Lung (tissue), 12 donors: Measurements from ENCODE around the gene KLK11. TPM values are rescaled to one million over a fixed set of nuclear protein-coding genes. Genes with fewer than 3 reads are reported as not detected.

ENCODE experiments used
- ATAC-seq: fragments of 200-7000 bp; cut with Tn5 transposase; one replicate; pipeline ENCODE4 v1.9.1; 2020; ENCODE audit warnings: moderate number of reproducible peaks; ENCODE audit not compliant: insufficient read depth, low FRiP score
- DNase-seq, 3 donors: peaks; one replicate each; pipeline ENCODE4 v3.0.0-alpha.2; 2013 to 2017
- H3K27ac ChIP-seq, 2 donors: one replicate each; pipeline ENCODE4 v1.5.1; 2013; ENCODE audit warnings: mild to moderate bottlenecking in 2 of 2, moderate library complexity in 2 of 2, control low read depth in 1 of 2, inconsistent platforms in 1 of 2, low read depth in 1 of 2, low read length in 1 of 2
- H3K27me3 ChIP-seq, 3 donors: one replicate each; pipeline ENCODE4 v1.5.1; 2013; ENCODE audit warnings: low read length in 2 of 3; ENCODE audit not compliant: control insufficient read depth in 3 of 3, insufficient read depth in 3 of 3
- H3K36me3 ChIP-seq, 4 donors: one replicate each; pipeline ENCODE4 v1.5.1; 2013; ENCODE audit warnings: low read length in 4 of 4, mild to moderate bottlenecking in 1 of 4, moderate library complexity in 1 of 4; ENCODE audit not compliant: control insufficient read depth in 4 of 4, insufficient read depth in 4 of 4
- H3K4me1 ChIP-seq, 5 donors: one replicate each; pipeline ENCODE4 v1.5.1; 2013; ENCODE audit warnings: low read length in 5 of 5, mild to moderate bottlenecking in 2 of 5, moderate library complexity in 1 of 5; ENCODE audit not compliant: control insufficient read depth in 5 of 5, insufficient read depth in 5 of 5
- H3K4me3 ChIP-seq: one replicate; pipeline ENCODE4 v1.5.1; 2013; ENCODE audit warnings: mild to moderate bottlenecking, control low read depth, moderate library complexity
- H3K9ac ChIP-seq, 2 donors: one replicate each; pipeline ENCODE4 v1.5.1; 2013; ENCODE audit warnings: low read length in 2 of 2, control low read depth in 1 of 2; ENCODE audit not compliant: insufficient read depth in 1 of 2
- H3K9me3 ChIP-seq, 4 donors: one replicate each; pipeline ENCODE4 v1.5.1; 2013; ENCODE audit warnings: low read length in 3 of 4, mild to moderate bottlenecking in 1 of 4, moderate library complexity in 1 of 4; ENCODE audit not compliant: control insufficient read depth in 4 of 4, insufficient read depth in 3 of 4
- WGBS, 2 donors: extraction: QIAGEN DNeasy Blood & Tissue Kit; methylation state at CpG; one replicate each; pipeline ENCODE4 v1.1.7; 2013; 5-methylcytosine and 5-hydroxymethylcytosine counted together
- polyA plus RNA-seq, 2 donors: library from polyadenylated mRNA; stranded (reverse); fragments of 200-250 nt; gene quantifications; one replicate each; pipeline ENCODE4 v1.2.1, GENCODE V29; 2013
- total RNA-seq, 2 donors: library from RNA; depleted of rRNA in 1 of 2; stranded (reverse); fragments of >200 nt in 1 of 2; gene quantifications; one replicate each; pipeline ENCODE4 v1.2.1, GENCODE V29; 2014 to 2021
- TF ChIP-seq, protein P1 (sequence below): IDR thresholded peaks from 2 replicates; pipeline ENCODE4 v1.5.1; 2012; ENCODE audit warnings: mild to moderate bottlenecking; ENCODE audit errors: control extremely low read depth, extremely low read depth
- donor health status: control.
- donor health status: control.
- donor health status: Bipolar disorder and iron deficiency.
- donor health status: healthy.
- donor health status: DM: yes; HTN: yes; CAD: no.

The KLK11 gene
- total and polyA plus RNA-seq, 4 donors: 14.1 to 38.6 (median 19.5) TPM

DNA sequence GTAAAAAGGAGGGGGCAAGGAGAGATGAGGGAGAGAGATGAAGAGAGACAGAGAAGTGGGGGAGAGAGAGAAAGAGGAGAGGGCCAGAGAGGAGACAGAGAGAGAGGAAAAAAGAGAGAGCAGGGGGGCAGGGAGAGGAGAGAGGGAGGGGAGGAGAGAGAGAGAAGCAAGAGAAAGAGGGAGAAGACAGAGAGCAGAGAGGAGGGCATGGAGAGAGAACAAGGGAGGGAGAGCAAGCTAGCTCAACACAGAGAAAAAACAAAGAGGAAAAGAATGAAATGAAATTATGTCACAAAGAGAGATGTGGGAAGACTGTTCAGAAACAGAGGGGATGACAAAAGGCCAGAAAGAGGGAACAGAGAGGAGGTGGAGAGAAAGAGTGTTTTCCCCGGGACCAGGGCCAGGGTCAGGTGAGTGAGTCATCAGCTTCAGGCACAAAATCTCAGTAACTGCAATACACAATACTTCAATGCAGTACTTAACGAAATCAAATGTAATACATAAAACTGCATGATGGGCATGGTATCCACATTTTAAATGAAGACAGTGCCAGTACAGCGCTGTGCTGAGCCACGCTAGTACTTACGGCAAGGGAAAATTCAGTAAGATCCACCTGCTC lies 47.5 kb downstream of the KLK11 start:
- Histone ChIP-seq H3K4me1 (peaks cover 0 to 3% (median 0%) of the 10 kb centered on the region in 5 donors), H3K9me3 (peaks cover 0 to 1% (median 0%) of the 10 kb centered on the region in 4 donors), H3K27me3 (peaks cover 0 to 5% (median 2%) of the 10 kb centered on the region in 3 donors), H3K36me3 (no peaks in the 10 kb centered on the region), H3K27ac (no peak overlapping the region), H3K9ac (no peak overlapping the region), H3K4me3 (no peak overlapping the region)
- TF ChIP-seq, protein P1, sequence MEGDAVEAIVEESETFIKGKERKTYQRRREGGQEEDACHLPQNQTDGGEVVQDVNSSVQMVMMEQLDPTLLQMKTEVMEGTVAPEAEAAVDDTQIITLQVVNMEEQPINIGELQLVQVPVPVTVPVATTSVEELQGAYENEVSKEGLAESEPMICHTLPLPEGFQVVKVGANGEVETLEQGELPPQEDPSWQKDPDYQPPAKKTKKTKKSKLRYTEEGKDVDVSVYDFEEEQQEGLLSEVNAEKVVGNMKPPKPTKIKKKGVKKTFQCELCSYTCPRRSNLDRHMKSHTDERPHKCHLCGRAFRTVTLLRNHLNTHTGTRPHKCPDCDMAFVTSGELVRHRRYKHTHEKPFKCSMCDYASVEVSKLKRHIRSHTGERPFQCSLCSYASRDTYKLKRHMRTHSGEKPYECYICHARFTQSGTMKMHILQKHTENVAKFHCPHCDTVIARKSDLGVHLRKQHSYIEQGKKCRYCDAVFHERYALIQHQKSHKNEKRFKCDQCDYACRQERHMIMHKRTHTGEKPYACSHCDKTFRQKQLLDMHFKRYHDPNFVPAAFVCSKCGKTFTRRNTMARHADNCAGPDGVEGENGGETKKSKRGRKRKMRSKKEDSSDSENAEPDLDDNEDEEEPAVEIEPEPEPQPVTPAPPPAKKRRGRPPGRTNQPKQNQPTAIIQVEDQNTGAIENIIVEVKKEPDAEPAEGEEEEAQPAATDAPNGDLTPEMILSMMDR: no peak
- ATAC-seq (no peak), DNase-seq (no peak)
- 76 to 77% methylated on average over 5 of the region's 5 CpGs for WGBS, 2 donors

GRCh38 chr19:50977626-50978025 lies 48.8 kb downstream of the KLK11 start:
- Histone ChIP-seq H3K9me3 (no peaks in the 10 kb centered on the region), H3K36me3 (no peaks in the 10 kb centered on the region), H3K4me1 (peaks cover 0 to 3% (median 0%) of the 10 kb centered on the region in 5 donors), H3K27me3 (peaks cover 0 to 5% (median 2%) of the 10 kb centered on the region in 3 donors), H3K9ac (no peak overlapping the region), H3K27ac (no peak overlapping the region), H3K4me3 (no peak overlapping the region)
- no peak for ATAC-seq
- no peak for DNase-seq
- TF ChIP-seq, protein P1: no peak
- WGBS, 2 donors: 77 to 91% methylated on average over 4 of the region's 4 CpGs

GRCh38 chr19:50975766-50976165 lies 50.6 kb downstream of the KLK11 start:
- TF ChIP-seq, protein P1: no peak
- 17 to 26% methylated on average over 8 of the region's 8 CpGs for WGBS, 2 donors
- H3K4me3 ChIP-seq: no peak overlapping the region
- H3K4me1 ChIP-seq: peaks cover 0 to 3% (median 0%) of the 10 kb centered on the region in 5 donors
- ATAC-seq (no peak), DNase-seq (peak; percentile 22 to 48 (median 37))
- H3K27me3 ChIP-seq: peaks cover 0 to 2% (median 2%) of the 10 kb centered on the region in 3 donors
- H3K36me3 ChIP-seq: no peaks in the 10 kb centered on the region
- H3K9me3 ChIP-seq: no peaks in the 10 kb centered on the region
- no peak overlapping the region for H3K9ac ChIP-seq
- no peak overlapping the region for H3K27ac ChIP-seq
